ENCODE results near the gene SLC37A4. TPM values are rescaled to one million over a fixed set of nuclear protein-coding genes. Genes with fewer than 3 reads are reported as not detected.

The SLC37A4 gene
- total and polyA plus RNA-seq, 2 of the 8 experiments (the other 6 are each of a cell fraction or from before 2014, with no cell fraction given) = 35.1 to 91.9 TPM

GRCh38 chr11:119011476-119012053 is 19.1 kb downstream of the SLC37A4 start:
- H3K79me2 ChIP-seq (ENCODE audit: control insufficient read depth in 1 of 2, insufficient read depth in 2 of 2, low read length in 2 of 2) = peaks cover 0 to 7% of the 10 kb centered on the region in 2 experiments; a peak in 2 of 4 replicates
- DNase-seq (ENCODE audit: low read depth in 1 of 2, low spot score in 2 of 2) = no peak
- POLR2A ChIA-PET (ENCODE audit: partially characterized antibody) = interaction anchor here (1.0 to 18.5 kb wide), 4 partner anchors 12 to 46 kb away, joined by 3 to 264 read pairs (median 115); partner anchors contain the start of genes CENATAC and SLC37A4
- 0 out of 7 replicates have a peak, but pooled peaks cover 0 to under 1% (median 0%) of the 10 kb centered on the region in 4 experiments for H3K4me1 ChIP-seq (replicated peaks in 1 of 4; ENCODE audit: control insufficient read depth in 3 of 4, insufficient read depth in 4 of 4, low read length in 3 of 4)
- FAIRE-seq = no peak
- H3K56ac ChIP-seq (replicated peaks; ENCODE audit: insufficient read length, low read depth, low read length) = no peak overlapping the region
- no peak overlapping the region for H3K4ac ChIP-seq (replicated peaks; ENCODE audit: insufficient read length, low read depth, low read length)
- CTCF ChIA-PET (ENCODE audit: partially characterized antibody) = interaction anchor here (0.7 to 1.2 kb wide), 4 partner anchors 17 to 154 kb away, joined by 3 to 5 read pairs (median 4); no protein-coding TSS in a partner anchor
- peaks cover 3 to 4% of the 10 kb centered on the region in 2 experiments for H4K20me1 ChIP-seq (replicated peaks in 1 of 2; ENCODE audit: control insufficient read depth in 1 of 2, insufficient read depth in 2 of 2, low read length in 2 of 2)
- H4K5ac ChIP-seq (ENCODE audit: insufficient read length, low read depth, low read length) = no peak overlapping the region
- TF ChIP-seq EZH2 (IDR thresholded peaks at IDR 0.05; ENCODE audit: low read depth, low read length, severe bottlenecking) (no peak), CEBPB (IDR thresholded peaks at IDR 0.05; ENCODE audit: low read depth, low read length) (no peak), SRF (IDR thresholded peaks at IDR 0.05; ENCODE audit: low read depth, low read length) (no peak)
- H3K27ac ChIP-seq (ENCODE audit: low read depth, low read length) = no peak overlapping the region
- no peak overlapping the region for H3K4me2 ChIP-seq (ENCODE audit: insufficient read depth in 1 of 2, low read depth in 2 of 2, low read length in 2 of 2)
- no peak overlapping the region for H2BK15ac ChIP-seq (ENCODE audit: low read length)
- H2BK120ac ChIP-seq (replicated peaks; ENCODE audit: low read depth, low read length) = no peak overlapping the region
- H4K8ac ChIP-seq (ENCODE audit: extremely low read depth, insufficient read depth, low read length) = no peak overlapping the region
- H3K36me3 ChIP-seq (ENCODE audit: control insufficient read depth in 2 of 4, insufficient read depth in 4 of 4, low read length in 3 of 4) = peaks cover 30 to 74% (median 56%) of the 10 kb centered on the region in 4 experiments
- H2BK5ac ChIP-seq (ENCODE audit: low read depth, low read length) = no peak overlapping the region
- no peak overlapping the region for H2AK5ac ChIP-seq (ENCODE audit: low read depth, low read length)
- no peaks in the 10 kb centered on the region for H3K27me3 ChIP-seq (replicated peaks in 1 of 4; ENCODE audit: control insufficient read depth in 3 of 4, extremely low read depth in 1 of 4, insufficient read depth in 3 of 4, low read length in 3 of 4)
- no peak overlapping the region for H4K91ac ChIP-seq (replicated peaks; ENCODE audit: insufficient read length, low read length)
- no peaks in the 10 kb centered on the region for H3K79me1 ChIP-seq (ENCODE audit: low read depth, low read length)
- no peak overlapping the region for H2AFZ ChIP-seq (ENCODE audit: low read length)
- H2BK20ac ChIP-seq (ENCODE audit: low read length) = no peak overlapping the region
- no peak overlapping the region for H3K18ac ChIP-seq (ENCODE audit: extremely low read depth, low read length)
- no peaks in the 10 kb centered on the region; the same call in 1 of the 2 replicates for H3K23me2 ChIP-seq (ENCODE audit: low read depth, low read length)
- H2BK12ac ChIP-seq (ENCODE audit: low read depth, low read length) = no peak overlapping the region
- 92% methylated on average over 5 of the region's 6 CpGs; no CpG with 5 or more reads in 1 of the 2 experiments for WGBS, 2 experiments (ENCODE audit: extremely low coverage in 1 of 2, insufficient coverage in 1 of 2, insufficient read length in 1 of 2, insufficient replicate concordance in 2 of 2, low coverage in 1 of 2, low lambda C conversion rate in 2 of 2, missing lambda C conversion rate in 1 of 2)
- H3K9me3 ChIP-seq (ENCODE audit: insufficient read depth in 2 of 2, low read depth in 1 of 2, low read length in 1 of 2) = no peaks in the 10 kb centered on the region
- H3K14ac ChIP-seq (ENCODE audit: insufficient read length) = no peak overlapping the region
- H3K23ac ChIP-seq (ENCODE audit: insufficient read length) = no peak overlapping the region
- H3K4me3 ChIP-seq (ENCODE audit: extremely low read depth in 1 of 4, insufficient read depth in 2 of 4, low read depth in 3 of 4, low read length in 4 of 4) = no peak overlapping the region
- no peak overlapping the region for H3K9ac ChIP-seq (replicated peaks in 1 of 4; ENCODE audit: extremely low read depth in 1 of 4, low read depth in 3 of 4, low read length in 3 of 4)
